KMS-11 (cell line): ENCODE measurements around the gene PRKRIP1.
"Not testable (repeated sequence)": the region's sequence is repeated elsewhere in the genome, so short reads cannot be mapped to it uniquely, and the experiment has no call there.

Experiments used
- H2AFZ ChIP-seq: fragments of 200-600 bp; sonication (generic); 2 replicates; pipeline ENCODE4 v1.6.1; 2016; ENCODE audit warnings: antibody characterized with exemption, mixed run types, low read depth
- H3K27ac ChIP-seq: fragments of 200-600 bp; sonication (generic); 2 replicates; pipeline ENCODE4 v1.6.1; 2016; ENCODE audit warnings: mild to moderate bottlenecking, mixed run types
- H3K27me3 ChIP-seq: fragments of 200-600 bp; sonication (generic); 2 replicates; pipeline ENCODE4 v1.6.1; 2017; ENCODE audit warnings: mild to moderate bottlenecking, low read depth, mixed run types, moderate library complexity; ENCODE audit not compliant: insufficient read depth
- H3K36me3 ChIP-seq: fragments of 200-600 bp; sonication (generic); 2 replicates; pipeline ENCODE4 v1.6.1; 2017; ENCODE audit warnings: mild to moderate bottlenecking, mixed run types; ENCODE audit not compliant: insufficient read depth
- H3K4me1 ChIP-seq: fragments of 200-600 bp; sonication (generic); 2 replicates; pipeline ENCODE4 v1.6.1; 2016; ENCODE audit warnings: mild to moderate bottlenecking, low read depth, mixed run types; ENCODE audit not compliant: poor library complexity, severe bottlenecking
- H3K4me2 ChIP-seq: fragments of 200-600 bp; sonication (generic); 2 replicates; pipeline ENCODE4 v1.7.0; 2016; ENCODE audit warnings: mild to moderate bottlenecking, mixed run types
- H3K4me3 ChIP-seq: fragments of 200-600 bp; sonication (generic); IDR thresholded peaks from 2 replicates; pipeline ENCODE4 v1.6.1; 2017; ENCODE audit warnings: low read depth, low read length, mixed read lengths; ENCODE audit not compliant: insufficient read depth
- H3K79me2 ChIP-seq: fragments of 200-600 bp; sonication (generic); 2 replicates; pipeline ENCODE4 v1.6.1; 2016; ENCODE audit warnings: low read depth, mixed run types; ENCODE audit not compliant: insufficient read depth
- H3K9ac ChIP-seq: fragments of 200-600 bp; sonication (generic); 2 replicates; pipeline ENCODE4 v1.6.1; 2016; ENCODE audit warnings: mild to moderate bottlenecking, mixed run types
- H4K20me1 ChIP-seq: fragments of 200-600 bp; sonication (generic); 2 replicates; pipeline ENCODE4 v1.6.1; 2016; ENCODE audit warnings: mild to moderate bottlenecking, mixed run types; ENCODE audit not compliant: insufficient read depth
- TF ChIP-seq, protein P1 (sequence below): fragments of 200-600 bp; sonication (generic); conservative IDR thresholded peaks from 2 replicates; pipeline ENCODE4 v1.6.1; 2017; ENCODE audit warnings: low read depth, mild to moderate bottlenecking, antibody characterized with exemption, low read length, moderate library complexity, mixed read lengths

Gene PRKRIP1

DNA sequence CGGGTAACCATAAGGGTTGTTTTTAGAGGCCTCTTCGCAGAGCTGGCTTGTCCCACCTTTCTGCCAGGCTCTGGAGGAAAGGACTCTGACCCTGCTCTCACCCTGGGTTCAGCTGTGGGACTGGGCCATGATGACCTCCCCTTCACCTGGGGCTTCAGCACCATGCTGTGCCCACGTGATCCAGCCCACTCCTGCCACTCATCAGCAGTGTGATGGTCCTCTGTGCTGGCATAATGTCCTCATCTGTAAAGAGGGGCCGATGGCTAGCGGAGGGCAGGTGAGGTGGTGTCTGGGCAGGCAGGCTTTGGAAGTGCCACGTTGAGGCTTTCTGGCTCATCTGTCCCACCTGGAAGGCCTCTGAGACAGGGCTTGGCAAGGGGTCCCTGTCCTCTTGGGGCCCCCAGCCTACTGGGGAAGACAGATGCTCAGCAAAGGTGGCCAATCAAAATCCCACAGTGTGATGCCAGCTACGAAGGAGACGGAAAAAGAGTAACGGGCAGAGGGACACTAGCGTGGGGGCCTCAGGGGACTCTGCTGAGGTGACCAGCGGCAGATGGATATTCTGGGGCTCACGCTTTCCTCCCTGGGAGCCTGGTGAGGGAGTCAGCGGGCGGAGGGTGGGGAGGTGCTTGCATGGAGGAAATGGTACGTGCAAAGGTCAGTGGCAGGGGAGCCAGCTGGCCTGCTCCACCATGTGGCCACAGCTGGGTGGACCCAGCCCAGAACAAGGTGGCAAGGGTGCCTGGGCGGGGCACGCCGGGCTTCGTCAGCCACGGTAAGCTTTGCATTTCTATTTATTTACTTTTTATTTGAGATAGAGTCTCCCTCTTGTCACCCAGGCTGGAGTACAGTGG, 74.0 kb downstream of the PRKRIP1 start:
- Histone ChIP-seq H3K4me3 (no peak overlapping the region), H3K79me2 (no peaks in the 10 kb centered on the region), H3K27me3 (no peaks in the 10 kb centered on the region), H2AFZ (no peak overlapping the region), H3K4me2 (no peak overlapping the region), H3K9ac (no peak overlapping the region), H3K4me1 (peaks cover 9% of the 10 kb centered on the region), H4K20me1 (no peaks in the 10 kb centered on the region), H3K27ac (no peak overlapping the region), H3K36me3 (no peaks in the 10 kb centered on the region)
- TF ChIP-seq, protein P1, sequence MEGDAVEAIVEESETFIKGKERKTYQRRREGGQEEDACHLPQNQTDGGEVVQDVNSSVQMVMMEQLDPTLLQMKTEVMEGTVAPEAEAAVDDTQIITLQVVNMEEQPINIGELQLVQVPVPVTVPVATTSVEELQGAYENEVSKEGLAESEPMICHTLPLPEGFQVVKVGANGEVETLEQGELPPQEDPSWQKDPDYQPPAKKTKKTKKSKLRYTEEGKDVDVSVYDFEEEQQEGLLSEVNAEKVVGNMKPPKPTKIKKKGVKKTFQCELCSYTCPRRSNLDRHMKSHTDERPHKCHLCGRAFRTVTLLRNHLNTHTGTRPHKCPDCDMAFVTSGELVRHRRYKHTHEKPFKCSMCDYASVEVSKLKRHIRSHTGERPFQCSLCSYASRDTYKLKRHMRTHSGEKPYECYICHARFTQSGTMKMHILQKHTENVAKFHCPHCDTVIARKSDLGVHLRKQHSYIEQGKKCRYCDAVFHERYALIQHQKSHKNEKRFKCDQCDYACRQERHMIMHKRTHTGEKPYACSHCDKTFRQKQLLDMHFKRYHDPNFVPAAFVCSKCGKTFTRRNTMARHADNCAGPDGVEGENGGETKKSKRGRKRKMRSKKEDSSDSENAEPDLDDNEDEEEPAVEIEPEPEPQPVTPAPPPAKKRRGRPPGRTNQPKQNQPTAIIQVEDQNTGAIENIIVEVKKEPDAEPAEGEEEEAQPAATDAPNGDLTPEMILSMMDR, result no peak

DNA sequence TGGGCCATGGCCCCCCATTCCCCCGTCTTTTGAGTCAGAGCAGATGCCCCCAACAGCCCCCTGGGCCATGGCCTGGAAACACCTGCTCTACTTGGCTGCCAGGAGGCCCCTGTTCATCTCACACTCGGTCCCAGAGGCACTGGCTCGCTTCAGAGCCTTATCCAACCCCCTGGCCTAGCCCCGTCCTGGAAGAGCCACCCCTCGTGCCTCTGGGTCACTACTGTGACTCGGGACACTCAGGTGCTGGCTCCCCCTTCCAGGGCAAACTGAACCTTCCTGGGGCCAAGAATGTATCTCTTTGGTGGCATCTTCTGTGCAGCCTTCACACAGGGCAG, 75.6 kb downstream of the PRKRIP1 start:
- H3K4me2 ChIP-seq, result no peak overlapping the region
- H2AFZ ChIP-seq, result no peak overlapping the region
- TF ChIP-seq, protein P1, result no peak
- no peaks in the 10 kb centered on the region for H3K27me3 ChIP-seq
- no peak overlapping the region for H3K4me3 ChIP-seq
- no peaks in the 10 kb centered on the region for H3K4me1 ChIP-seq
- no peaks in the 10 kb centered on the region for H3K79me2 ChIP-seq
- H4K20me1 ChIP-seq, result no peaks in the 10 kb centered on the region
- no peak overlapping the region for H3K9ac ChIP-seq
- H3K36me3 ChIP-seq, result no peaks in the 10 kb centered on the region
- H3K27ac ChIP-seq, result no peak overlapping the region

DNA sequence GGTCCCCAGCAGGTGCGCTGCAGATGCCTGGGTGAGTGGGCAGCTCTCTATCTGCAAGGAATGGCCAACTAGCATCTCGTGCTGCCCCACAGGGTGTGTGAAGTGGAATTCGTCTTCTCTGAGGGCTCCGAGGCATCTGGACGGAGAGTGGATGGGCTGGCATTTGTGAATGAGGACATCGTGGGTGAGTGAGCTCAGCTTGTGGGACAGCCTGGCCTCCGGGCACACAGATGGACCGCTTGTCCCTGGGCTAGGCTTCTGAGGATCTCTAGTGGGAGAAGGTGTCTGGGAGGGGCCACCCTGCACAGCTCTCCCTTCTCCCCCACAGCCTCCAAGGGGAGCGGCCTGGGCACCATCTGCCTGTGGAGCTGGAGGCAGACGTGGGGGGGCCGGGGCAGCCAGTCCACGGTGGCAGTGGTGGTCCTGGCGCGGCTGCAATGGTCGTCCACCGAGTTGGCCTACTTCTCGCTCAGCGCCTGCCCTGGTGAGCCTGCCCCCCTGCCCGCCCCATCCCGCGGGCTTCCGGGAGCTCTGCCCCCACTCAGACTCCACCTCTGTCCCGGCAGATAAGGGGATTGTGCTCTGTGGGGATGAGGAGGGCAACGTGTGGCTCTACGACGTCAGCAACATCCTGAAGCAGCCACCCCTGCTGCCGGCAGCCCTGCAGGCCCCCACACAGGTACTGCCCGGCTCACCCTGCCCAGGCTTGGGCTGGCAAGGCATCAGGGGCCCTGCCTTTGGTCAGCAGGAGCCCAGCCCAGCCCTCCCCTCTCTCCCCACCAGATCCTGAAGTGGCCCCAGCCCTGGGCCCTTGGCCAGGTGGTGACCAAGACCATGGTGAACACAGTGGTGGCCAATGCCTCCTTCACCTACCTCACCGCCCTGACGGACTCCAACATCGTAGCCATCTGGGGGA, 76.2 kb downstream of the PRKRIP1 start:
- Histone ChIP-seq H2AFZ (no peak overlapping the region), H3K4me3 (no peak overlapping the region), H3K9ac (no peak overlapping the region), H4K20me1 (no peaks in the 10 kb centered on the region), H3K79me2 (no peaks in the 10 kb centered on the region; the same call in 1 of the 2 replicates), H3K27me3 (no peaks in the 10 kb centered on the region), H3K4me1 (no peaks in the 10 kb centered on the region), H3K36me3 (no peaks in the 10 kb centered on the region), H3K4me2 (no peak overlapping the region), H3K27ac (no peak overlapping the region)
- TF ChIP-seq, protein P1, result no peak

DNA sequence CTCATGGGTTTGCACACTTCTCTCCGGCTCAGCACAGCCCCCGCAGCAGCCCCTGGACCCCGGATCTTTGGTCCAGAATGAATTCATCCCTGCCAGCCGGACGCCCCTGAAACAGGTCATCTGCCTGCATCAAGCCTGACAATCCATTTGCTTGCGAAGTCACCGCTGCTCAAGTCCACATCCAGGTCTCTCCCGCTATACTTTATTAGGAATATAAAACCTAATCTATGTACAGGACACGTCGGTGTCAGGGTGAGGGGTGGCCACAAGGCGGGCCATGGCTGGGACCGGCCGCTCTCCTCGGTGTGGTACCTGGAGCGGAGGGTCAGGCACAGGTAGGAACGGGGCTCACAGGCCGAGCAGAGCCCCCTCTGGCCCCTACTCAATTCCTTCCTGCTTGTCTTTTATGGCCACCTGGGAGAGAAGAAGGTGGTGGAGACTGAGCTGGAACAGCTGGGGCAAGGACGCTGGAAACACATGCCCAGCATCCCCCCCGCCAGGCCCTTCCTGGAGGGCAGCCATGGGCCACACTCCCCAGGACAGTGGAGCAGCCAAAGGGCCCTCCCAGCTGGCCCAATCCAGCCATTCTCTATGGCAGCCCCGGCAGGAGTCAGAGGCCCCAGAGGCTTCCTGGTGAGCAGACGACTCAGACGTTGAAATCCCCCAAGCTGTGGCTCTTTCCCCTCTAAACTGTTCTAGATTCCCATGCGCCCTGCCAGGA, 77.3 kb downstream of the PRKRIP1 start:
- H4K20me1 ChIP-seq, result no peaks in the 10 kb centered on the region
- H3K9ac ChIP-seq, result no peak overlapping the region
- no peaks in the 10 kb centered on the region for H3K36me3 ChIP-seq
- H3K4me2 ChIP-seq, result no peak overlapping the region
- no peaks in the 10 kb centered on the region for H3K27me3 ChIP-seq
- no peaks in the 10 kb centered on the region; the same call in 1 of the 2 replicates for H3K79me2 ChIP-seq
- no peak overlapping the region for H3K4me3 ChIP-seq
- TF ChIP-seq, protein P1, result no peak
- H3K27ac ChIP-seq, result no peak overlapping the region
- no peaks in the 10 kb centered on the region for H3K4me1 ChIP-seq
- no peak overlapping the region for H2AFZ ChIP-seq

DNA sequence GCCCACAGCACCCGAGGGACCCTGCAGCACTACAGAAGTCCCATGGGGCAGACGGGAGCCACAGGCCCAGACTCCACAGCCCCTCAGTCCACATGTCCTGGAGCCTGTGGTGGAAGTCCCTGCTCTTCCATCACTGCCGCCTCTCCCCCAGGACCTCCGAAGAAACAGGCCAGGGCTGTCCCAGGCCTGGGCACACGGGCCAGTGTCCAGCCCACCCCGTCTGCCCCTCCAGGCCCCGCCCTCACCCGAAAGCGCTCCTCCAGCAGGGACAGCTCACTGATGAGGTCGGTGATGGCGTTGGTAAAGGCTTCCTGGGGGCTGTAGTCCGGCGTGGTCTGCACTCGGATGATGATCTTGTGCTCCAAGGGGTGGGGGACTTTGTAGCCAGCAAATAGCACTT, 78.0 kb downstream of the PRKRIP1 start:
- H3K79me2 ChIP-seq, H3K27ac ChIP-seq, H3K27me3 ChIP-seq, H3K36me3 ChIP-seq, H3K4me1 ChIP-seq, H3K9ac ChIP-seq, H2AFZ ChIP-seq, H4K20me1 ChIP-seq, H3K4me3 ChIP-seq, H3K4me2 ChIP-seq: not testable (repeated sequence)

DNA sequence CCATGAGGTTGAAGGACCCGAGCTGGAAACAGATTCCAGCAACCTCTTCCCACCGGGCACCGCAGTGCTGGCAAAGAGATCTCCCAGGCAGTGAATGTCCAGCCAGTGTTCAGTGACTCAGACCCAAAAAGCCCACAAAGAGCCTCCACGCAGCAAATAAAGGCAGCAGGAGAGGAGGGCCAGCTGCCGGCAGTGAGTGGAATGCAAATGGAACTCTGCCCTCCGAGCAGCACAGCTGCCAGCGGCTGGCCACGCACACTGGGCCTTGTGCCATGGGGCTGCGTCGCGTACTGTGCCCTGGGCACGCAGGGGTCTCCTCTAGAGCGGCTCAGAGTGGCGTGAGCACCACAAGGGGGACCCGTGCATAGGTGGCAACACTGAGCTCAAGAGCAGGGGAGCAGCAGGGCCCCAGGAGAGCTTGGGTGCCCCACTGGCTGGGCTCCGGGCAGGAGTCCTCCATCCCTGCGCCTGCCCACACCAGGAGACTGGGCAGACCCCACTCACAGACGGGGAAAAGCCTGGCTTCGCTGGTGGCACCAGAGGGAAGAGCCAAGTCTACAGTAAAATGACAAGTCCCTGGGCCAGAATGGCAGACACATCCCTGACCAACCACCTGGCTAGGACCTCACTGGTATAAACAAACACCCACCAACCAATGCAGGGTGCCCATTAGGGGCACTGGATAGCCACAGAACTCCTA, 78.7 kb downstream of the PRKRIP1 start:
- H3K4me2 ChIP-seq, H3K4me1 ChIP-seq, H3K79me2 ChIP-seq, H3K36me3 ChIP-seq, H2AFZ ChIP-seq, H4K20me1 ChIP-seq, H3K4me3 ChIP-seq, H3K27ac ChIP-seq, H3K27me3 ChIP-seq, H3K9ac ChIP-seq: not testable (repeated sequence)
